ENCODE data around the gene EPHB1. TPM values are rescaled to one million over a fixed set of nuclear protein-coding genes. Genes with fewer than 3 reads are reported as not detected.
"Not testable (repeated sequence)": the region's sequence is repeated elsewhere in the genome, so short reads cannot be mapped to it uniquely, and the experiment has no call there.

EPHB1 gene
- total and polyA plus RNA-seq, 12 donors = 0.07 to 3.4 (median 1.6) TPM

- H3K36me3 ChIP-seq = no peaks in the 10 kb centered on the region
- no peak for ATAC-seq
- intact Hi-C loops (cut with DNase I) = no loop called here
- H3K4me1 ChIP-seq = no peaks in the 10 kb centered on the region
- H3K27ac ChIP-seq = no peak overlapping the region
- no peak for TF ChIP-seq CTCF (IDR thresholded peaks at IDR 0.05)
- H3K27me3 ChIP-seq = peaks cover 0 to 4% (median 0%) of the 10 kb centered on the region in 7 donors
- H3K4me3 ChIP-seq = no peak overlapping the region
- H3K9me3 ChIP-seq = peaks cover 0 to 4% (median 0%) of the 10 kb centered on the region in 11 donors
- no peak for DNase-seq
- 76 to 86% methylated on average over 4 of the region's 4 CpGs for WGBS, 2 donors
Observed at GRCh38 chr3:135000465-135000864, 205.4 kb downstream of the EPHB1 start.

- ATAC-seq; H3K9me3 ChIP-seq; DNase-seq; intact Hi-C loops (cut with DNase I); H3K4me1 ChIP-seq; H3K27me3 ChIP-seq; H3K36me3 ChIP-seq; H3K27ac ChIP-seq; H3K4me3 ChIP-seq: not testable (repeated sequence)
- 95 to 97% methylated on average over 12 to 17 of the region's 19 CpGs for WGBS, 2 donors
Observed at GRCh38 chr3:135005616-135006015, 210.6 kb downstream of the EPHB1 start.

GRCh38 chr3:135007607-135008006 lies 212.5 kb downstream of the EPHB1 start:
- Histone ChIP-seq H3K27ac (no peak overlapping the region), H3K4me1 (no peaks in the 10 kb centered on the region), H3K27me3 (no peaks in the 10 kb centered on the region), H3K4me3 (no peak overlapping the region), H3K36me3 (no peaks in the 10 kb centered on the region), H3K9me3 (peaks cover 0 to 8% (median 0%) of the 10 kb centered on the region in 11 donors)
- no peak for TF ChIP-seq CTCF (IDR thresholded peaks at IDR 0.05)
- intact Hi-C loops (cut with DNase I) = no loop called here
- no peak for DNase-seq
- no peak for ATAC-seq
- 40 to 52% methylated on average over 7 of the region's 7 CpGs for WGBS, 2 donors

GRCh38 chr3:135008326-135008725 lies 213.3 kb downstream of the EPHB1 start:
- H3K4me1 ChIP-seq = no peaks in the 10 kb centered on the region
- no peak for ATAC-seq
- H3K27me3 ChIP-seq = no peaks in the 10 kb centered on the region
- H3K9me3 ChIP-seq = peaks cover 0 to 8% (median 0%) of the 10 kb centered on the region in 11 donors
- no peak overlapping the region for H3K4me3 ChIP-seq
- DNase-seq = no peak
- intact Hi-C loops (cut with DNase I) = no loop called here
- no peak for TF ChIP-seq CTCF (IDR thresholded peaks at IDR 0.05)
- H3K36me3 ChIP-seq = no peaks in the 10 kb centered on the region
- 82 to 86% methylated on average over 2 of the region's 2 CpGs for WGBS, 2 donors
- H3K27ac ChIP-seq = no peak overlapping the region

GRCh38 chr3:135009014-135009413 lies 214.0 kb downstream of the EPHB1 start:
- peaks cover 0 to 4% (median 0%) of the 10 kb centered on the region in 11 donors for H3K9me3 ChIP-seq
- H3K4me1 ChIP-seq = no peaks in the 10 kb centered on the region
- H3K36me3 ChIP-seq = no peaks in the 10 kb centered on the region
- WGBS, 2 donors = 85 to 90% methylated on average over 2 of the region's 2 CpGs
- ATAC-seq (no peak), DNase-seq (no peak)
- intact Hi-C loops (cut with DNase I) = no loop called here
- H3K27ac ChIP-seq = no peak overlapping the region
- no peak for TF ChIP-seq CTCF (IDR thresholded peaks at IDR 0.05)
- no peak overlapping the region for H3K4me3 ChIP-seq
- H3K27me3 ChIP-seq = no peaks in the 10 kb centered on the region

Data from heart right ventricle (tissue), 16 donors.